ENCODE results near the gene UGT1A3.

DNA sequence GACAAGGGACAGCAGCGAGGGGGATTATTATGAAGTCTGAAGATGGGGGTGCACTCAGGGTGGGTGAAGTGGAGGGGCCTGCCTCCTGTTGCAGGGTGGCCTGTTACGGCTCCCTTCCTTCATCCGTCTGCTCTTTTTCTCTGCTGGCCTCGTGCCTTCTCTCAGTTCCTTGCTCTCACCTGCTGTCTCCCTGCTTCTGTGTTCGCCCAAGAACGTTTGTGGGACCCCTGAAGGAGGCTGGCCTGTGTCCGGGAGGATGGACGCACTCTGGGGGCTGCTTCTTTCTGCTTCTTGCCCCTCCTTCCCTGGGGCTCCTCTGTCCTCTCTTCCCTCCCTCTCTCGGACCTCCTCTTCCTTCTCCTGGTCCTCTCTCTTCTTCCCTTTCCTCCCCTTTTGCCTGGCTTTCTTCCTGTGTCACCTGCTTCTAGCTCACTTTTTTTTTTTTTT, 63.1 kb downstream of the UGT1A3 start:
- TF ChIP-seq, protein P1, sequence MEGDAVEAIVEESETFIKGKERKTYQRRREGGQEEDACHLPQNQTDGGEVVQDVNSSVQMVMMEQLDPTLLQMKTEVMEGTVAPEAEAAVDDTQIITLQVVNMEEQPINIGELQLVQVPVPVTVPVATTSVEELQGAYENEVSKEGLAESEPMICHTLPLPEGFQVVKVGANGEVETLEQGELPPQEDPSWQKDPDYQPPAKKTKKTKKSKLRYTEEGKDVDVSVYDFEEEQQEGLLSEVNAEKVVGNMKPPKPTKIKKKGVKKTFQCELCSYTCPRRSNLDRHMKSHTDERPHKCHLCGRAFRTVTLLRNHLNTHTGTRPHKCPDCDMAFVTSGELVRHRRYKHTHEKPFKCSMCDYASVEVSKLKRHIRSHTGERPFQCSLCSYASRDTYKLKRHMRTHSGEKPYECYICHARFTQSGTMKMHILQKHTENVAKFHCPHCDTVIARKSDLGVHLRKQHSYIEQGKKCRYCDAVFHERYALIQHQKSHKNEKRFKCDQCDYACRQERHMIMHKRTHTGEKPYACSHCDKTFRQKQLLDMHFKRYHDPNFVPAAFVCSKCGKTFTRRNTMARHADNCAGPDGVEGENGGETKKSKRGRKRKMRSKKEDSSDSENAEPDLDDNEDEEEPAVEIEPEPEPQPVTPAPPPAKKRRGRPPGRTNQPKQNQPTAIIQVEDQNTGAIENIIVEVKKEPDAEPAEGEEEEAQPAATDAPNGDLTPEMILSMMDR (IDR thresholded peaks at IDR 0.05; ENCODE audit: insufficient read depth, low read length, poor library complexity, severe bottlenecking) = no peak
- no peak for TF ChIP-seq EZH2phosphoT487 (conservative IDR thresholded peaks at IDR 0.05; ENCODE audit: low read length)
